Activated CD8-positive, alpha-beta memory T cell treated with anti-CD3 and anti-CD28 coated beads for 4 hours (primary cell): Measurements from ENCODE around the gene ARHGAP15.

Experiments used
- DNase-seq, 2 donors: peaks; one replicate each; pipeline ENCODE4 v3.0.0-alpha.2; 2020; ENCODE audit warnings: low read depth in 2 of 2

Gene ARHGAP15

DNA sequence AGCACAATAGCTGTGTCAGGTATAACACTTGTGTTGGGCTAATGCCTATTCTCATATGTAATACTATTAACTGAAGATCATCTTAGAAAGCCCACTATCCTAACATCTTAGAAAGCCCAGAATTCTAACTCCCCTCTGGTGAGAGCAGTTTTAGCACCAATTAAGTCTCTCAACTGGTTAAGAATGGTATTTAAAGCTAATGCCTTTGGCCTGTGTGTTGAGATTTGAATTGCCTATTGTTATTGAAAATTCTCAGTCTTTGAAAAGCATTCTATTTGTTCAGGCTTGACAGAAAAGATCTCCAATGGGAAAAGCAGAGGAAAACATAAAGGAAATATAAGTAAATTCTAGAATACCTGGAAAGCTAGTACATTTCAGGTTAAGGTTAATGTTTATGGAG lies 352.5 kb downstream of the ARHGAP15 start:
- no peak for DNase-seq

DNA sequence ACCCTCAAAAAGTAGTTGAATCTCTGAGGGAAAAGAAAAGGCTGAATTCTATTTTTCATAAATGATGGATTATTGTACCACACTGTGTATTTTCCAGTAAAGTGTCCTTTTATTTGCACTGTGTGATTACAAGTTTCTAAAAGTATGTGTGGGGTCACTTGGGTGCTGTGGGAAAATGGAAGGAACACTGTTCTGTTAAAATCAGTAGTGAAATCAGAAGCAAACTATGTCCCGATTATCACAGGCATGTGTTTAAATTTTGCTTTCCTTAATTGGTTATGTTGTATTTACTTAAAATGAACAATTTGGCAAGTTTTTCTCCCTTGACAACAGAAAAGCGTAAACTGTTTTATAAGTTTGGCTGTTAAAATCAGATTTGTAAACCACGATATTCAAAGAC lies 353.1 kb downstream of the ARHGAP15 start:
- no peak for DNase-seq

DNA sequence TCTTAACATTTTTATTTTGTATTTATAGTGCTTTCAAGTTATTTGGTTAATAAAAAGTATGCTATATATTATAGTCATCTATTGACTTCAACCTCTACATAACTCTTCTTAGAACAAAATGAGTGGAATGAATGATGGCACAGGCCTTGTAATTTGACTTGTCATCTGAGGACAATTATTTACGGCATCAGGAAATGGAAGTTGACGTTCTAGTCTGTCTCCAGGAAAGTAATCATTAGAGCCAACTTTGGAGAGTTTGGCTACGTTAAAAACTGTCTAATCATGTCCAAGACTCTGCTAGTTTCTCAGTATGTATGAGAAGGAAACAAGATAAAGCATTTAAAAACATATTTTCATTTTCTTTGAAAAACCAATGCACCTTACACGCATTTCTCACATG lies 353.6 kb downstream of the ARHGAP15 start:
- DNase-seq: no peak

DNA sequence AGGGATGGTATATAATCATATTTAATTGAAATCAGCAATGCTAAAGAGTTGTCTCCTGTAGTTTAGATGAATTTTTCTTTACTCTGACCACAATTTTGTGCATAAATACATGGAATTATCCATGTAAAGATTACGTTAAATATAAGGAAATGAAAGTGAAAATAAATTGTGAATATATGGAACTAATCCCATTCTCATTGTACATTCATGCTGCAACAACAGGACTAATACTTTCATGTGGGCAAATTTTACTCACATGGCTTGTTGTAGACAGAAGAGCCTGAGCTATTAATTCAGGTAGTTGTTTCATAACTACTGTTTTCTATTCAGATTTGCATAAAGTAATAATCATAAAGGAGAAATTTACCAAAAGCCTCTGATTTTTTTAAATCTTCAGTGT lies 357.8 kb downstream of the ARHGAP15 start:
- DNase-seq: no peak

DNA sequence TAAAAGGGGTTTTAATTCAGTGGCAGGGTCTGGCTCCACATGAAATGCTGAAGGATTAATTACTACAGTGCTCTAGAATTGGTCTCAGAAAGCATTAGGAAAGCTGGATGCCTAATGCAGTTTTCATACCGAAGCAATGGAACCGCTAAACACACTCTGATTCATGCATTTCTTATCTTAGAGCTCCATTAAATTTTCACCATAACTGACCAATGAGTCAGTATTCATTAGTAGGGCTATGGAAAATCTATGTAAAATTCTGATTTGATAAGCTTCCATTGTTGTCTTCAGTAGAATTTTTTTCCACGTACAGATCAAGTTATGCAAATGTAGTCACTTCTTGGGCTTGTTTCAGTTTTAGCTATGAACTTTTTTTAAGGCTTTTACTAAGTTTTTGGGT lies 359.9 kb downstream of the ARHGAP15 start:
- no peak for DNase-seq

DNA sequence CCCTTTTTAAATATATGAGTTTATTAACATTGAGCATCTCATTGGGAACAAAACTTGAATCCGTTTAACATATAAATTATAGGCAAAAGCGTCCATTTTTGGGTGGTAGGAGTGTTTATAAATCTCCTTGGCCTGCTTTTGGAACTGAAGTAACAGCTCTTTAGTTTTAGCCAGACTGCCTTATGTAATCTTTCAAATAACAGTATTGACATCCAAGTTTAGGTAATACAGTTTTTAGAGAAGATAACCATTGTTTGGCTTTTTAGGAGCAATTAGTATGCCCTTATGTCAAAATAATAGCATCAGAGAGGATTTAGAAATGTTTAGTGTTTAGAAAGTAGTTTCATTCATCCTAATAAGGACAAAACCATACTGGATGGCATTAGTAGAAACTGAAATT lies 361.9 kb downstream of the ARHGAP15 start:
- DNase-seq: no peak

DNA sequence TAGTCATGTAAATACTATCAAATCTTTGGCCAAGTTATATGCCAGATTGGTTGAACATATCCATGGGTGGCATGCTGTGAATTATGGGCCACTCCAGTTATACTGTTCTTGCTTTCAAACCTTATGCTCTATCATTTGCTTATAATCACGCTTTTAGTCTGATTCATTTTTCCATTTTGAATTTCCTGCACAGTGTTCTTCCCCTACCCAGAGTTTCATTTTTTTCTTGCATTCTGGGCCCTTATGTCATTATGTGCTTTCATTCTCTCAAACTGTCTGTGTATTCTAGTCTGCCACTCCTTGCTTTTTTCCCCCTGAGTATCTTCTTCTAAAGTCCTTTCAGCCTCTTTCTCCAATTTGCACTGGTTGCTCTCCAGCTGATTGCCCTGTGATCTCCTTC lies 364.1 kb downstream of the ARHGAP15 start:
- no peak for DNase-seq

DNA sequence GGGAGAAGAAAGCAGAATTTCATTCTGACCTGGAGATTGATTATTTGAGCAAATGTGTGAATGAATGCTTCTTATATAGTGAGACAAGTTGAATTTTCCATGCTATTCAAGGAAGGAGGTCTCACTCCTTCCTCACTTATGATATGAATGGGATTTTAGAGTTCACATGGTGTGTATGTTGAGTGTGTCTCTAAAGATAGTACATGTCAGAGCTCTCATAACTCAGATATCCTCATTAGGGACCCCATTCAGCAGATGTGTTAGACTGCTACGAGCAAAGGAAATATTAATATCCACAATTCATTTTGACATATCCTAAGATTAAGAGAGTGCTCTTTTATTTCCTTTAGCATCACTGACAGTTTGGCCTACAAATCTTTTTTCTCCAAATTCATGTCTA lies 368.5 kb downstream of the ARHGAP15 start:
- no peak for DNase-seq

DNA sequence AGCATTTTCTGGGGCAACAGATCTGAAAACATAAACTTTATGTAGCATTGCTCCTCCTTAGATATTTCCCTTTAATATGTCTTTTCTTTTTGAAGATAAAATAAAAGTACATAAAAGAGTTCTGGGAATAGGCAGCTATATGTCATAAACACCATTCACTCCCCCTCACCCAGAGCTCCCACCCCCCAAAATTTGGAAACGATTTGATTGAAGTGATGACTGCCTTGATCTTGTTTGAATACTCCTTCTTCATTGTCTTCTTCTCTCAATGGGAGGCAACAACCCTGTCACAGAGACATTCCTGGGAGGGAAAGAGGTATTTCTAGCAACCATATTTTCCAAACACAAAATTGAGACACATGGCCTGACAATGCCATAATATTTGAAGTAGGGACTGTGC lies 369.3 kb downstream of the ARHGAP15 start:
- DNase-seq: no peak

DNA sequence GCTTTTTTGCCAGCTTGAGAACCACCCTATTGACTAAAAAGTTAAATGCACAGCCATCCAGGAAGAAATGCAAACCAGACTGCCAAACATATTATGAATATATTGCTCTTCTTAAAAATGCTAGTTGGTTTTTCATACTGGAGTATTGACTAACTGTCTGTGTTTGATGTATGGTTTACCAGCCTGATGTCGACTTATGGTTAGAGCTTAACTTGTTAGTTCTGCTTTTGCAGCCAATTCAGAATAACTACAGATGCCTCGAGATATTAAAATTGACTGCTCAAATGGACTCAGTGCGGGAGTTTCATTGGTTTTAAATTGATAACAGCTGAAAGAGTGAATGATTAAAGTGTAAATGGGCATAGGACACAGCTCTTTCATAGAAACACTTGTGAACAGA lies 369.8 kb downstream of the ARHGAP15 start:
- no peak for DNase-seq

DNA sequence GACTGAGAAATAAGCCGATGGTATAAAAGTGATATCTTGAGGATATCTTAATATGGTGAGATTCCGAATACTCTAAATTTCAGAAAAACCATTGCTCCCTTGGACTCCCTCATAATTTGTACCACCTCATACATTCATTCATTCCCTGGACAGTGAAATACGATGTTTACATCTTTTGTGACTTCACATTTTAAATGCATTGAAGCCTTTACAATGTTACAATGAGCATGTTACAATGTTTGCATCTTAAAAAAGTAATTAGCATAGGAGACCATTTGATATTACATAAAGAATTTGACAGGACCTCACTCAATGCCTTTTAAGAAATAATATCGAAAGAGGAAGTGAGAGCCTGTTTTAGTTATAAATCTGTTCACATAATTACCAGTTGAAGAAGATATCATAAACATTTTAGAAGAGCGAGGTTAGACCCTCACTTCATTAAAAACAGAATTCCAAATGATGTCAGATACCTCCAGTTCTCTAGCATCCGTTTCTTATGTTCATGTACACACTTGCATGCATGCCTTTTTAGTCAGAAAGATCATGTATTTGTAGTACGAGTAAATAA lies 372.0 kb downstream of the ARHGAP15 start:
- DNase-seq: no peak

DNA sequence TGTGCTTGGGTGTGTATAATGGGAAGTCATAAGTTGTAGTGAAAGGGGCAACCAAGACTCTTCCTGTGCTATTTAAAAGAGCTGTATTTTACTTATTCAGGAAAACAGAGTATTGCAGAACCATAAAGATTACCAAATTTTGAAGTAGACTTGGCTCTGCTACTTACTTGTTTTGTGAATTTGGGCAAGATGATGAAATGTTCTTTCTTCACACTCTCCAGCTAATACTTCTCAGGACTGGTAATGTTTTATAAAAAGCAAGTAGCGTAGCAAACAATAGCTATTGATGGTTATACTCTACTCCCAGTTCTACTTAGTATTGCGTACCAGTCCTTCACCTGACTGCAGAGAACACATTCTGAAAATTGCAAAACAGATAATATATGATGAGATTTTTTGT lies 374.1 kb downstream of the ARHGAP15 start:
- no peak for DNase-seq

DNA sequence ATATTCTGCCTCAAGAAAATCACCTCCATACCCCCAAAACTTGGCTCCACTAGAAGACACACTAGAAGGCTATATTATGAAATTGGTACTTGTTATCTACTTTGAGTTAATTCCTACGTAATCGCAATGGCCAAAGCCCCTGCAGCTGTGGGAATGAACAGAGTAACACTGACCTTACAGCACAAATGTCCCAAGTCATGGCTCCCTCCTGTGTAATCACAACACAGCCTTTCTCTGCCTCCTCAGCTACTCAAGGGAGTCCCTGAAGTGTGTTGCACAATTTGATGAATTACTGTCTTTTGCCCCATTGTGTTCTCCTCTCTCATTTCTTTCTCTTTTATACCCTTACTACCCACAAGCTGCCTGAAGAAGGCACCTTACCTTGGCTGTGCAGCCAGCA lies 375.2 kb downstream of the ARHGAP15 start:
- DNase-seq: no peak

DNA sequence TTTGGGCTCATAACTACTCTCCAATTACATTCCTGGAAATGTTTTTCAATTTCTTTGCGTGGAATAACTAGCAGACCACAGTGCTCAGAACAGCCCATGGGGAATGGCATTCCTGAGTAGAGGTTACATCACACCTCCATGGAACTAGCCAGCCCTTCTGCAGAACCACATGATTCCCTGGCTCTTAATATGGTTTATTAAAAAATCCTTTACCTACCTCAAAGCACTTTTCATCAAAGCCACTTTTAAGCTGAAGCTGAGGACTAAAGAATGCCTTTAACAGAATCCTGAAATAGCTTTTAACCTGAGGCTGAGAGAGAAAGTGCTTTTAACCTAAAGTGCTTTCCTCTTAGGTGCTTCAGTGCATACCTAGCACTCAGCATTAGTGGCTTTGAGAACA lies 376.3 kb downstream of the ARHGAP15 start:
- DNase-seq: no peak

DNA sequence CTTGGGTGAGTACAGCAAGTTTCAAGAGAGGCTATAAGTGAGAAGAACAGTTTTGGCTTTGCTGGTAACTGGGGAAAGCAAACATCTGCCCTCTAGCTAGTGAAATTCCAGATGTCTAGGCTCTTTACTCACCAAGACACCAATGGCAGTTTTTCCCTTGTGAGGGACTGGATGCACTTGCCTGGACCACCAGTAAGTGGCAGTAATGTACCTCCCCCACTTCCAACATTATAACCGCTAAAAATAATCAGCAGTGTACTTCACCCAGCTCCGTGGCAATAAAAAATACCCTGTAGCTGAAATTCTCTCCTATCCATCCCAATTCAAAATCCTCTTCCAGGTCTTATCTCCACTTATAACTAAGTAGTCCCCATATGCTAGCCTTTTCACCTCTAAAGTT lies 383.9 kb downstream of the ARHGAP15 start:
- no peak for DNase-seq

DNA sequence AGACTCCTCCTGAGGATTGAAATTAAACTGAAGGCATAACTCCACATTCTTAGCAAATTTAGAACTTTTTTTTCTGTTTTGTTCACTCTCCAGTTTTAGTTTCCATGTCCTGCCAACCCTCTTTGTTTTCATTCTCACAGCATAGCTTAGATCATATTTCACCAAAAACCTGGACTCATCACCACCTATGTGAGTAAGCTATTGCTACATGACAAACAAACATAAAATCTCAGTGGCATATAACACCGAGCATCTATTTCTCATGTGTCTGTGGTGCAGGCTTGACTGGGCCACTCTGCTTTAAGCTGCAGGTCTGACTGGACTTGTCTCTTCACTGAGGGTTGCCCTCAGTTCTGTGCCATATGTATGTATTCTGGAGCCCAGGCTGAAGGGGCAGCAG lies 385.2 kb downstream of the ARHGAP15 start:
- DNase-seq: no peak

DNA sequence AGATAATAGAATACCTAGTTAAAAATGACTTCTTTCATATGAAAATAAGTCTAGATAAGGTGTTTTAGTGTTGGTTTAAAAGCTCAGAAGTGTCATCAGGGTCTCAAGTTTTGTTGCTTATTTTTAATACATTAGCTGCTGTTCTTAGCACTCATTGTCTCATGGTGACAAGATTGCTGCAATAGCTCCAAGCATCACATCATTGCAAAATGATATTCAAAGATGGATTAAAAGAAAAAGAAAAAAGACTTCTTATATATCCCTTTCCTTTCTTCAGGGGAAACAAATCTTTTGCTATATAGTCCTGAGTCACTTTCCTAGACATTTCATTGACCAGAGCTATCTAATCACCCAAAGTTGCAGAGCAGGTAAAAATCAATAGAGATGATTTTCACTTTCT lies 386.1 kb downstream of the ARHGAP15 start:
- no peak for DNase-seq

DNA sequence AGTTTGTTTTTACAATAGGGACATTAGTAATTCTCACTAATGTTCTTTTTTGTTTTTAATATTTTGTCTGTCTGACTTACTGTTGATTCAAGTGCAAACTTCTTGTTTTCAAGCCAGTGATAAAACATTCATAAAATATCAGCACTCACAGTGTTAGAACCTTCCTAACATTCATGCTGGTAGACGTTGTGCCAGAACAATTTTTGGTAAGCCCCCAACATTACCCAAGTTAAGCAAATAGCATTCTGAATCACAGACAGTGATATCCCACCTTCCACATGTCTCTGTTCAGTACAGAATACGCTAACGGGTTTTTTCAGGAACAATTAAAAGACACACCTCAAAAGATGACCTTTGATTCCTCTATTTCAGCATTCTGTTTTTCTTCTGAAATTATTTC lies 390.3 kb downstream of the ARHGAP15 start:
- DNase-seq: no peak

DNA sequence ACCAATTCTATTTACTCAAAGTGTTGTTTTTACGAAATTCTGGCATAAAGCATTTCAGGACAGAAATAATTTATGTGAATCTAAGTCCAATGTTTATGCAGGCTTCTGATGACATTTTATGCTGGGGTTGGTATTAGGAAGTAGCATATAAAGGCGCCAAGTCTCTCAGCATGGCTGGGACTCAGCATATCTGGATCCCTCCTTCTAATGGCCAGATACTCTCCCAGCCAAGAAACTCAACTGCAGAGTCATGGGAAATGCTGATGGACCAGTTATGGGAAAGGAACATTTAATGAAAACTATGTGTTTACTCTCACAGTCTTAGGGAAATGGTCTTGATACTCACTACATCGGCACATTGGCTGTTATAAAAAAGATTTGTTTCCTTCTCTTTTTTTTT lies 392.2 kb downstream of the ARHGAP15 start:
- no peak for DNase-seq

DNA sequence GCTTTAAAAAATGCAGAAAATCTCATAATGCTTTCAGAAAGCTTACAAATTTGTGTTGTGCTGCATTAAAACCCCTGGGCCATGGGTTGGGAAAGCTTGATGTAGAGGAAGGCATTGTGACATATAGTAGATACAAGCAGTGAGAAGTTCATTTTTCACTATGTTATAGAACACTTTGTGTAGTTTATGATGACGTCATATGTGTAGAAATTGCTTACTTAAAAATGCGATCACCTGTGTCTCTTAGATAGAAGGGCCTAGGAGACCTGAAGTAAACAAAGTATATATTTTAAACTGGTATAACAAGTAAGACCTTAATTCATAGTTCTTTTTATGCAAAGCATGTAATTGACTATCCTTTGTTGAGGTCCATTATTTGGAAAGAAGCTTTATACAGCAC lies 393.5 kb downstream of the ARHGAP15 start:
- no peak for DNase-seq

DNA sequence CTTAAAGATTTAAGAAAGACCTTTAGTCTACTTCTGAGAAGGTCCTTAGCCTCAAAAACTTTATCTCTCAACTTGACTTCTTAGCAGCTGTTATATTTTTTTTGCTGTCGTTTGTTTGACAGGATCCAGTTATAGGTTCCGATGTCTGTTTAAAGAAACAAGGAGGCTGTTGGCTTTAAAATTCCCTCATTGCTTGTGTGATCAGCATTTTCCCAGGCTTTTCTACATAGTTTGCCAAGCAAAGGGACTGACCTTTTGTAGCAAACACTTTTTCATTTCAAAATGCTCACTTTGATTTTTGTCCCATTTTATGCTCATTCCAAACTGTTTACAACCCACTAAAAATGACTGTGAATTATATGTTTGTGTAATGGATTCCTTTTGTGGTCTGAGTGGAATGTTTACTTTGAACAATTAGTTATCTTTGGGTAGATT lies 394.9 kb downstream of the ARHGAP15 start:
- no peak for DNase-seq

DNA sequence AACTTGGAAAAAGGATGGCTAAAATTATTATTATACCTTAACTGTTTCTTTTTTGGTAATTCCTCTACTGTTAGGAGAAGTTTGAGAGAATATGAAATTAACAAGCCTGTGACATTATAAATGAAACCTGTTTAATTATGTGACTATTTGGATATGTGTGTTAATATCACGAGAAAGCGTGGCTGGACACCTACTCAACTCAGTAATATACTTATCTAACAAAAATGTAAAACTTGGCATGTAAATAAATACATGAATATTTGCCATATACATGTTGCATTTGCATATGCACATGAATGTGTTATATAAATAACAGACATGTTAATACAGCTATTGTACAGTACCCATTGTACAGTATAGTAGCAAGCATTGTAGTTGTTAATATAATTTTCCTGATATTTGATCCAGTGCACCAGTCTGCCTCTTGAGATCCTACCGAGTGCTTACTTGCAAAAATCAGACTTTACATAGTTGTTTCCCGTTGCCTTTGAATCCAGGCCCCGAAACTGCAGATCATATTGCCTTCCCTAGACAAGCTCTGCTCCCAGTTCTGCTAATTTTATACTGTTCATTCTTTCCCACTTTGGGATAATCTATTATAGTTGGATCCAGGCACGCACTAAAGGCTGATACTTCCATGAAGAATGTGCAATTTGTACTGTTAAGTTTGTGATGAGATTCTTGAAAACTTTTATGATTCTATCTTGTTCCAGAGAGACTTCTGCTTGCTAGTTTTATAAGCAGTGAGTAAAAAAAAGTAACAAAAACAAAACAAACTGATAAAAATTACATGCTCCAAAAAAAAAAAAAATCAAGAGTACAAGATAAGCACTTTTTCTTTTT lies 395.6 kb downstream of the ARHGAP15 start:
- DNase-seq: no peak

DNA sequence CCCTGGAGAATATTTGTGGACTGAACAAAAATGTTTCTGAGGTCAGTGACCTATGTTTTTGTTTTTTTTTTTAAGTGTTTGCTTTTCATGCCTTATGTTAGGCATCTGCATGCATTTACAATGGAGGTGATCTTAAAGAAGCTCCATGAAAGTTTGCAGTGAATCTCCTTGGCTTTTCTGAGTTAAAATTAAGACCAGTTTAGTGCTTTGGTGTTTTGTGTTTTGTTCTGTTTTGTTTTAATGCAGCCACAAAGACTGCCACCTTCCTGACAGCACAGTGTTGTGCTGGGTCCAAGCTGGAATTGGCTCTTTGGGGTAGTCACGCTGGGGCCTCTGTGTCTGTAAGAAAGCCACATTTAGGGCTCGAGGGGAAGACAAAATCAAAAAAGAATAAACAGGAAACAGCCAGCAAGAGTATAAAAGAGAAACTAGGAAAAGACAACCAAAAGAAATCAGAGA lies 396.2 kb downstream of the ARHGAP15 start:
- no peak for DNase-seq

DNA sequence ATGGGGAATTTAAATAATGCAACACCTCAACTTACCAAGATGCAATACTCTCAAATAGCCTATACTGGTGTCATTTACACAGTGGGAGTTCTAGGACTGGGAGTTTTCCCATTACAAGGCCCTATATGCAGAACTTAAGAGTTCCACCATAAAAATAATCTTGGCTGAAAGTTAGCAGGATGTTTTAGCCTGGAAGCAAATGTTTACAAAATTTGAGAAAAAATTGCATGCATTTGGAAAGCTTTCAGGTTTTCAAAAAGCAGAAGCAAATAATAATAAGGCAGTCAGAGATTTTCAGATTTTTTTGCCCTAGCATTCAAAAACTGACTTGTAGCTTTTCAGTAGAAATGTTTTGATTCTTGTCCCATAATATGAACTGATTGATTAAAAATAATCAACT lies 397.3 kb downstream of the ARHGAP15 start:
- no peak for DNase-seq
